Right lobe of liver (tissue), 6 donors: Measurements from ENCODE around the gene GMEB1. TPM values are rescaled to one million over a fixed set of nuclear protein-coding genes. Genes with fewer than 3 reads are reported as not detected.
"Not testable (repeated sequence)": the region's sequence is repeated elsewhere in the genome, so short reads cannot be mapped to it uniquely, and the experiment has no call there.

Experiments
- ATAC-seq, 4 donors: fragments of 200-7000 bp; cut with Tn5 transposase; one replicate each; pipeline ENCODE4 v1.9.1; 2020; ENCODE audit warnings: mild to moderate bottlenecking in 4 of 4, moderate library complexity in 4 of 4
- DNase-seq, 3 donors: peaks; one replicate each; pipeline ENCODE4 v3.0.0-alpha.2; 2020
- H3K27ac ChIP-seq, 3 donors: fragments of 200-600 bp; one replicate each; pipeline ENCODE4 v1.8.0; 2022
- H3K27me3 ChIP-seq, 2 donors: fragments of 200-600 bp; one replicate each; pipeline ENCODE4 v1.8.0; 2022
- H3K36me3 ChIP-seq, 4 donors: fragments of 200-600 bp; sonication (generic) in 1 of 4; one replicate each; pipeline versions ENCODE4 v1.5.1 to v1.8.0; 2017 to 2022; ENCODE audit warnings: control low read depth in 1 of 4
- H3K4me1 ChIP-seq, 4 donors: fragments of 200-600 bp; sonication (generic) in 1 of 4; one replicate each; pipeline versions ENCODE4 v1.5.1 to v1.8.0; 2017 to 2022; ENCODE audit warnings: control low read depth in 1 of 4
- H3K4me3 ChIP-seq, 3 donors: fragments of 200-600 bp; one replicate each; pipeline ENCODE4 v1.8.0; 2022
- H3K9me3 ChIP-seq, 4 donors: fragments of 200-600 bp; sonication (generic) in 1 of 4; one replicate each; pipeline versions ENCODE4 v1.5.1 to v1.8.0; 2017 to 2022; ENCODE audit warnings: control low read depth in 1 of 4
- CTCF ChIP-seq, 4 donors: fragments of 200-600 bp in 3 of 4; fragments of 450-650 bp in 1 of 4; IDR thresholded peaks; one replicate each; pipeline versions ENCODE4 v1.5.1 to v1.8.0; 2016 to 2022; ENCODE audit warnings: antibody characterized with exemption in 4 of 4, mild to moderate bottlenecking in 2 of 4
- POLR2A ChIP-seq: fragments of 450-650 bp; IDR thresholded peaks from one replicate; pipeline ENCODE4 v1.6.1; 2017; ENCODE audit warnings: antibody characterized with exemption, mild to moderate bottlenecking
- WGBS: methylation state at CpG from one replicate; pipeline ENCODE4 v1.1.6; 2018; ENCODE audit warnings: low coverage, low lambda C conversion rate; ENCODE audit not compliant: insufficient coverage; ENCODE audit errors: missing lambda C conversion rate; 5-methylcytosine and 5-hydroxymethylcytosine counted together
- intact Hi-C, 2 donors: fragments of 100-400 bp; cut with DNase I; formaldehyde crosslinking; loops; one replicate each; pipeline versions ENCODE4 v1.11.2 to v1.14.1; 2022
- total RNA-seq, 6 experiments: library from RNA; depleted of rRNA in 2 of 6; stranded (reverse); fragments of >200 nt in 2 of 6; fragmentation: NEBNext Ultra II Directional in 3 of 6; extraction: Animal tissue kit (Norgen Biotek cat#: 25700) in 3 of 6; gene quantifications; one replicate each; pipeline versions ENCODE4 v1.1.0 to v1.2.4, GENCODE V29; 2016 to 2023
- donor health status: DM: no; HTN: yes; CAD: no.
- donor health status: DM: no; HTN: no; CAD: no.
- donor health status: DM: no; HTN: no; CAD: no.
- donor health status: DM: no; HTN: yes; CAD: no.
- donor health status: DM: no; HTN: yes; CAD: no.

Gene GMEB1
- total RNA-seq, 6 experiments from 2014 or later: 2.8 to 5.7 (median 4.6) TPM

- ATAC-seq (no peak), DNase-seq (no peak)
- intact Hi-C loops: no loop called here
- Histone ChIP-seq H3K4me3 (no peak overlapping the region), H3K9me3 (no peaks in the 10 kb centered on the region), H3K4me1 (peaks cover 0 to 37% (median 6%) of the 10 kb centered on the region in 4 donors), H3K27me3 (no peaks in the 10 kb centered on the region), H3K36me3 (no peaks in the 10 kb centered on the region), H3K27ac (peak overlapping the region in 1 of 3 donors; percentile 21)
- TF ChIP-seq CTCF (IDR thresholded peaks at IDR 0.05): no peak
- TF ChIP-seq POLR2A: no peak
- 71% methylated on average over 1 of the region's 1 CpG for WGBS
Measured at GRCh38 chr1:28646040-28646439, 22.5 kb upstream of the GMEB1 start.

- Histone ChIP-seq H3K36me3 (no peaks in the 10 kb centered on the region), H3K4me3 (peak overlapping the region; percentile 32 to 60 (median 47)), H3K27me3 (no peaks in the 10 kb centered on the region), H3K9me3 (no peaks in the 10 kb centered on the region), H3K27ac (peak overlapping the region; percentile 88 to 93 (median 90)), H3K4me1 (peaks cover 0 to 38% (median 3%) of the 10 kb centered on the region in 4 donors)
- TF ChIP-seq POLR2A (no peak), CTCF (IDR thresholded peaks at IDR 0.05) (no peak)
- WGBS: 0% methylated on average over 13 of the region's 18 CpGs
- peak; percentile 87 to 94 (median 88) for ATAC-seq
- DNase-seq: peak; percentile 90 to 93 (median 92)
- intact Hi-C loops: no loop called here
Measured at GRCh38 chr1:28648008-28648473, 20.5 kb upstream of the GMEB1 start.

GRCh38 chr1:28648474-28649198, 19.9 kb upstream of the GMEB1 start, which contains the start of gene RNU11:
Gene RNU11 (plus strand): TSS chr1:28648600.
- peak within 1 kb of the TSS; percentile 32 to 60 (median 47) for H3K4me3 ChIP-seq
- intact Hi-C loops: no loop called here
- TF ChIP-seq CTCF (IDR thresholded peaks at IDR 0.05) (no peak), POLR2A (peak; percentile 100)
- peaks cover 0 to 39% (median 3%) of the 10 kb centered on the region in 4 donors for H3K4me1 ChIP-seq
- H3K36me3 ChIP-seq: no peaks in the 10 kb centered on the region
- WGBS: 0% methylated on average over 22 of the region's 28 CpGs
- peak; percentile 73 to 88 (median 86) for DNase-seq
- no peaks in the 10 kb centered on the region for H3K27me3 ChIP-seq
- peak; percentile 77 to 87 (median 86) for ATAC-seq
- peak within 1 kb of the TSS; percentile 88 to 93 (median 90) for H3K27ac ChIP-seq
- H3K9me3 ChIP-seq: no peaks in the 10 kb centered on the region

- H3K27me3 ChIP-seq, ATAC-seq, H3K4me3 ChIP-seq, intact Hi-C loops, DNase-seq, H3K9me3 ChIP-seq, H3K27ac ChIP-seq, H3K36me3 ChIP-seq: not testable (repeated sequence)
- H3K4me1 ChIP-seq: peaks cover 0 to 17% (median 0%) of the 10 kb centered on the region in 4 donors
- 79% methylated on average over 6 of the region's 13 CpGs for WGBS
Measured at GRCh38 chr1:28653063-28653462, 15.5 kb upstream of the GMEB1 start.

- H3K4me3 ChIP-seq, DNase-seq, intact Hi-C loops, H3K27ac ChIP-seq, H3K36me3 ChIP-seq, H3K27me3 ChIP-seq, H3K9me3 ChIP-seq: not testable (repeated sequence)
- ATAC-seq: peak in 2 of 4 donors; percentile 21 to 29
- 27% methylated on average over 3 of the region's 3 CpGs for WGBS
- peaks cover 0 to 17% (median 0%) of the 10 kb centered on the region in 4 donors for H3K4me1 ChIP-seq
- peak; percentile 11 to 35 (median 15) for TF ChIP-seq CTCF (IDR thresholded peaks at IDR 0.05)
Measured at GRCh38 chr1:28653870-28654269, 14.7 kb upstream of the GMEB1 start.

- H3K36me3 ChIP-seq, H3K27ac ChIP-seq, H3K9me3 ChIP-seq, ATAC-seq, intact Hi-C loops, H3K4me3 ChIP-seq, H3K27me3 ChIP-seq: not testable (repeated sequence)
- WGBS: 90% methylated on average over 5 of the region's 10 CpGs
- H3K4me1 ChIP-seq: peaks cover 0 to 13% (median 0%) of the 10 kb centered on the region in 4 donors
- peak in 1 of 3 donors; percentile 58 for DNase-seq
Measured at GRCh38 chr1:28655448-28656311, 12.9 kb upstream of the GMEB1 start.
